NCI-H748 (cell line): ENCODE results near the gene CAGE1.
A peak's percentile ranks its signal among the peaks of the same experiment; 100 is the strongest.

Source experiments
- DNase-seq: peaks from one replicate; lab custom pipeline; 2025; ENCODE audit not compliant: unreplicated experiment; lab: John Stamatoyannopoulos, UW

Gene CAGE1

DNA sequence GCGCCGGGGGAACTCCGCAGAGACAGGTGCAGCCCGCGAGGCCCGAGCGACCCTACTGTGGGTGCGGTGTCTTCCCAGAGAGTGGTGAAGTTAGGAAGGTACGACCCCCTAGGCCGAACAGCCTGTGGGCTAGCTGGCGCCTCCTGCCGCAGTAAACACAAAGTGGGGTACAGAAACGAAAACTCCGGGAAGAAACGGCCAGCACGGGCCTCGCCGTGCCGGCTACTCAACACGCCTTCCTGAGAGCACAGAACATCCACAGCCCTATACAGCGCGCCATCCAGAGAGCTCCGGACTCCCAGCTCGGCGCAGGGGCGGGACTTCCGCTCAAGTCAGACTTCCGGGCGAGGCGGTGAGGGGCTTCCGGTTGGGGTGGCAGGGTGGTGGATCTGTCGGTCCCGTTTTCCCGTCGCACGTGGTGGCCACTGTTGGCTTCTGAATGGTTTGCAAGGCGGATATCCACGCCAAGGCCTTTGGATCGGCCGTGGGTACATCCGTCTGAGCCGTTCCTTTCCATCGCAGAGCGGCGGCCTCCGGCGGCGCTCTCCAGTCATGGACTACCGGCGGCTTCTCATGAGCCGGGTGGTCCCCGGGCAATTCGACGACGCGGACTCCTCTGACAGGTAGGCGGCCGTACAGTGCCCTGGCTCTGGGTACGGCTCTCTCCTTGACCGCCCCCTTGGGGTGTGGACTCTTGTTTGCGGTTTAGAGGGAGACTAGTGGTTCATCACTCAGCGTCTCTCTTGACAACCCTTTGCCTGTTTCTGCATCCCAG is at the start of gene CAGE1, which contains the start of gene RIOK1:
Gene CAGE1, minus strand, starts transcription at position 292 of the 775 bp plus-strand sequence. CDS start 2,569 bp downstream, outside the sequence.
Gene RIOK1, plus strand, starts transcription at position 358 of the 775 bp plus-strand sequence. Its CDS starts 195 bp downstream, at position 553.
- peak; percentile 96 for DNase-seq

DNA sequence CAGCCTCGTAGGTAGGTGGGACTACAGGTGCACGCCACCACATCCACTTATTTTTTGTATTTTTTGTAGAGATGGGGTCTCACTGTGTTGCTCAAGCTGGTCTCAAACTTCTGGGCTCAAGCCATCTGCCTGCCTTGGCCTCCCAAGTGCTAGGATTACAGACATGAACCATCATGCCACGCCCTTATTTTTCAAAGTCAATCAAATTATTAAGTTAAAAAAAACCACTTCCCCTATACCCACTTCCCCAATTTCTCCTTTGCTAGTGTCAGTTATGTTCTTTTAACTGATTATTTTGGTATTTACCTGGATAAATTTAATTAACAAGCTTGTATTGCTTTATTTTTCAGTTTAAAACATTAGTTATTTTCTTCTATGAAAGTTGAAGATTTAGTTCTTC is 49.7 kb upstream of the CAGE1 start:
- no peak for DNase-seq

DNA sequence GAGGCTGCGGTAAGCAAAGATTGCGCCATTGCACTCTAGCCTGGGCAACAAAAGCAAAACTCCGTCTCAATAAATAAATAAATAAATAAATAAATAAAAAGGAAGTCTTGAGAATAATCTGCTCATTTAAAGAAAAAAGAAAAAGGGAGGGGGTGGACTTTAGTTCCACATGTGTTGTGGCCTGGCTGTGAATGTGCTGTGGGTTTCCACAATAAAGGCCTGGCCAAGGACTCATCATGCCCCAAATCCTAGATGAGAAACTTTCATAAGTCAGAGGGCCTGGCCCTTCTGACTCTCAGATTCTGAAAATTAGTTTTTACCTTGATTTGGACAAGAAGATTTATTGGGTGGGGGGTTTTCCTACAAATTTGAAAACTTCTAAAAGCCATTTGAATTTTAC is 48.5 kb upstream of the CAGE1 start:
- DNase-seq, result no peak

DNA sequence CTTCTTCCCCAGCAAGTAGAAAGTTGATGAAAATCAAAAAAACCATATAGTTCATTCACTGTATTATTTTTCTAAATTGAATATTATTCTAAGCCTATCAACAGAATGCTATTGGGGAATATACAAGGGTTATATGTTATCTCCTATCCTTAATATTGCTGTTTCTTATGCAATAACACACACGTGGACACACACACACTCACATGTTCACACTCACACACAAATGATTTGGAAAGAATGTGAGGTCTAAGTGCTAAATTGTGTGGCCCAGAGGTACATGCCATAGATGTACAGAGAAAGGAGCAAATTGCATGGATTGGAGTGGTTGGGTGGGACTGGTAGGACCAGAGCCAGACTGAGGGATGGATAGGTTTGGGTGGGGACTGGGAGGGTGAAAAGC is 45.1 kb upstream of the CAGE1 start:
- DNase-seq, result no peak

DNA sequence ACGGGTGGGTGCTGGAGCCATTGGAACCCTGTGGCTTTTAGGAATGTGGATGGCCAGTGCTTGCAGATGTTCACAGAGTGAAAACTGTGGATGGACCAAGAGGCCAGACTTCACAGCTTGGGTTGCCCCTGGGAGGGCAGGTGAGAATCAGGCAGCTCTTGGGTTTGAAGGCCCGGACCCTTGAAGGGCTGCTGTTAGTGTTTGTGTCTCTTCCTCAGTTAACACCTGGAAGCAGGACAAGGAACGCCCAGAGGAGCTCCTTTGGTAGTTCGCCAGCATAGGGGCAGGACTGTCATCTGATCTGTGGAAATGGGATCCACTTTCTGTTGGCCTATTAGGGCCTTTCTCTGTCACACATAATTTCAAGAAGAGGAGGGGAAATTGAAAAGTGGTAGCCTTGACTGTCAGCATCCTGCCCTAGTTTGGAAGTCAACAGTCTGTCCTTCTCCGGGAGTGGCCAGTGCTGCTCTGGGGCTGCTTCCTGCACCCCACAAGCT is 43.6 kb upstream of the CAGE1 start:
- DNase-seq, result peak; percentile 29

DNA sequence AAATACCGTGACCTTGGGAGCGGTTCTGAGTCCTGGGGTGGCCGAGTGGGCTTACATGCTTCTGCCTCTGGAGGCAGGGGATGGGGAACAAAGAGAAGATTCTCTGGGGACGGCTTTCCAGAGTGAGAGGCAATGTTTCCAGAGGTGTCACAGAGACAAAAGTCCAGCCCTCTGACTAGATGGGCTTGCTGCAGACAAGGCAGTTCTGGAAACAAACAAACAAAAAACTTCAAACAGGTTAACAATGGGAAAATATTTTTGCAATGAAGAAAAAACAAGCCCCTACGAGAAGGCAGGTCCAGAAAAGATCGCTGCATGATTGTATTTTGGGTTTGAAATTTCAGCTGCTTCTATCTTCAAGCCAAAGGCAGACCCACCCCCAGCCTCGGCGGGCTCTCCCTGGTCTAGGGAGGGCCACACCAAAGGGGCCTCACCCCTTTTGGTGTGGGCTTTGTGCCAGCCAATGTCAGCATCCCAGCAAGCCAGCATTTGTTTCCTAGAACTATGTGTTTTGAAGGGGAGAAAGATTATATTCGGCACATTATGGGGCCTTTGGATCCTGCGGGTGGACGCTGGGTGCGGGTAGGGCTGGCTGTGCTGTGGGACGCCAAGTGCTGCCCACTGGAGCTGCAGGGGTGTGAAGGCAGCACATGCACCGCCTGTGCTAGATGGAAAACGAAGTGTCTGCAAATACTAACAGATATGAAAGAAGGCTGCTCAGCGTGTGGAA is 43.0 kb upstream of the CAGE1 start:
- DNase-seq, result no peak

DNA sequence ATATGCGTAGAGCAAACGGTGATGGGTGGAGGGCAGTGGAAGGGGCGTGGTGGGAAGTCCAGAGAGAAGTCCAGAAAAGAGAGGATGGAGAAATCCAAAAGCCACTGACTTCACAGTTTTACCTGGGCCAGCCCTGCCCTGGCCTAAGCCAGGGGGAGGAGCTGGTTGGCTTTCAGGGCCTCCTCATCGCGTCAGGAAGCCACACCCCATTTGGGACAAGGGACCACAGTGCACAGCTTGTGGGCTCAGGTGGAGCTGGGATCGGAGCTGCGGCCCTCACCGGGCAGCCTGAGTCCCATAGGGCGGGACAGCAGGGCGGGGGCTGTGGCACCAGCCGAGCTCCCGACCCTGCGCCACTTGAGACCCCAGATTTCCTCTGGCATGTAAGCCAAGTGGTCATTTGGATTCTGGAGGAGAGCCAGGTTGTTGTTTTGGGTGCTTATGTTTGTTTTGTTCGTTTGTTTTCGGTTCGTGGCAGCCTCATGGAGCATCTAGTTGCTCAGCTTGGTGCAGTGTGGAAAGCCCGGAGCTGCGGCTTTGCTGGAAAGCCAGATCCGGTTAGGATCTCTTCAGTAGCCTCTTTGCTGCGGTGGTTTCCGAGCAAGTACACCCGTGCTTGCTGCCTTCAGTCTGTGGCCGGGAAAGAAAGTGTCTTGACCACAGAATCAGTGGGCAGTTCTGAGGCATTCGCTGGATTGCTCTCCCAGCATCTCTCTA is 42.3 kb upstream of the CAGE1 start:
- no peak for DNase-seq

DNA sequence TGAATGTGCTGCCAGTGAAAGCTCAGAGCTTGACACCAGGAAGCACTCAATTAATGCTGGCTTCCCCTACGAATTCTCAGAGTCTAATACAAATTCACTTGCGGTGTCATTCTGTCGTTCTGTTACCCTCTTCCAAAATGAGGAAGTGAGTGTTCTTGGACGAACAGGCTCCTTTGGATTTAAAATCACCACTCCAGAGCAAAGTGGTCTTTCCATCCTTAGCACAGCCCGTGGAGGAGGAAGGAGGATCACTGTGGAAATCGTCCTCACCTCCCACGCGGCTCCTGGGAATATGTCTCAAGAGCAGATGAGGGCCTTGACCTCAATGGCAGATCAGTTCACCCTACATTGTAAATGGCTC is 41.8 kb upstream of the CAGE1 start:
- no peak for DNase-seq

DNA sequence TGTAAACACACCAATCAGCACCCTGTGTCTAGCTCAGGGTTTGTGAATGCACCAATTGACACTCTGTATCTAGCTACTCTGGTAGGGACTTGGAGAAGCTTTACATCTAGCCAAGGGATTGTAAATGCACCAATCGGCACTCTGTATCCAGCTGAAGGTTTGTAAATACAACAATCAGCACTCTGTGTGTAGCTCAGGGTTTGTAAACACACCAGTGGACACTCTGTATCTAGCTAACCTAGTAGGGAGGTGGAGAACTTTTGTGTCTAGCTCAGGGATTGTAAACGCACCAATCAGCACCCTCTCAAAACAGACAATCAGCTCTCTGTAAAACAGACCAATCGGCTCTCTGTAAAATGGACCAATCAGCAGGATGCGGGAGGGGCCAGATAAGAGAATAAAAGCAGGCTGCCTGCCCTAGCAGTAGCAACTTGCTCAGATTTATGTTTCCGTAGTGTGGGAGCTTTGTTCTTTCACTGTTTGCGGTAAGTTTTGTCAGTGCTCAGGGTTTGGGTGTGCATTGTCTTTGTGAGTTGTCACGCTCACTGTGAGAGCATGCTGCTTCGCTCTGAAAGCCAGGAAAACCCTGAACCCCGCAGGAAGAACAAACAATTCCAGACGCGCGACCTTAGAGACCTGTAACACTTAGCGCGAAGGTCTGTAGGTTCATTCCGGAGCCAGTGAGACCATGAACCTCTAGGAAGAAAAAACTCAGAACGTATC is 37.1 kb upstream of the CAGE1 start:
- DNase-seq, result no peak

DNA sequence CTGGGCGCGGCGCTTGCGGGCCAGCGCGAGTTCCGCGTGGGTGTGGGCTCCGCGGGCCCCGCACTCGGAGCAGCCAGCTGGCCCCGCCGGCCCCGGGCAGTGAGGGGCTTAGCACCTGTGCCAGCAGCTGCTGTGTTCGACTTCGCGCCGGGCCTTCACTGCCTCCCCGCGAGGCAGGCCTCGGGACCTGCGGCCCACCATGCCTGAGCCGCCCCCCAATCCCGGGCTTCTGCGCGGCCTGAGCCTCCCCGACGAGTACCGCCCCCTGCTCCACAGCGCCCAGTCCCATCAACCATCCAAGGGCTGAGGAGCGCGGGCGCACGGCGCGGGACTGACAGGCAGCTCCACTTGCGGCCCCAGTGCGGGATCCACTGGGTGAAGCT is 36.3 kb upstream of the CAGE1 start:
- no peak for DNase-seq

DNA sequence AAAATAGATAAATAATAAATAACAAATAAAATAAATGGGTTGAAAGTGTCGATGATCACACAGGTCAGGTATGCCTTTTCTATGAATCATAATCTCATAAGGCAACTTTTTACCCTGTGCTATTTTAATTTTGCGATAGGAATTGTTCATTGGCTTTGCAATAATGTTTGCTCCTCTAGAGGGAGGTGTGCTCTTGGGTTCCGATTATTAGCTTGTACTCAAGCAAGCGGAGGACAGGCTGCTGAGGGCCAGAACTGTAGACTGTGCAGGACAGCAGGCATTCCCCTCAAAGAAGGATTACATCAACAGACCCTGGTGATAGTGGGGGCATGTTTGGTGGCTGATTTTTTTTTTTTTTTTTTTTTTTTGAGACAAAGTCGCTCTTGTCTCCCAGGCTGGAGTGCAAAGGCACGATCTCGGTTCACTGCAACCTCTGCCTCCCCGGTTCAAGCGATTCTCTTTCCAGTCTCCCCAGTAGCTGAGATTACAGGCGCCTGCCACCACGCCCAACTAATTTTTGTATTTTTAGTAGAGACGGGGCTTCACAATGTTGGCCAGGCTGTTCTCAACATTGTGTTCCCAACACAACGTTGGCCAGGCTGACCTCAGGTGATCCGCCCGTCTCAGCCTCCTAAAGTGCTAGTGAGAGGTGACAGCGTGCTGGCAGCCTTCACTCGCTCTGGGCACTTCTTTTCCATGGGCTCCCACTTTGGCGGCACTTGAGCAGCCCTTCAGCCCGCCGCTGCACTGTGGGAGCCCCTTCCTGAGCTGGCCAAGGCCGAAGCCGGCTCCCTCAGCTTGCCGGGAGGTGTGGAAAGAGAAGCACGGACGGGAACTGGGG is 35.6 kb upstream of the CAGE1 start:
- peak; percentile 70 for DNase-seq

DNA sequence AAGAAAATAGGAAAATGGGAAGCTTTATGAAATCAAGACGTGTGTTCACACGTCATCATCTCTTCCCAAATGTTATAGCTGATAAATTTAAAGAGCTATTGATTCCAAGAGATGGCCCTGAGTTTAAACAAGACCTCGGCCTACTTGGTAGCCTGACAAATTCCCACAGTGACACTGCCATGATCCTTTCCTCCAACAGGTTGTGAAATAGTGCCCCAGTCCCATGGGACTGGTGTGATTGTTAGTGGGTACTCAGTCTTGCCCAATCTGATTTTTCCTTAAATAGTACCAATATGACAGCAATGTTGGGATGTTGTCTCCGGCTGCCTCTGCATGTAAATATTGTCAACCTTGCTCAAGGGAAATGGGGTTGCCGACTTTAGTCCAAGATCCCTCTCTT is 34.5 kb upstream of the CAGE1 start:
- DNase-seq, result no peak

DNA sequence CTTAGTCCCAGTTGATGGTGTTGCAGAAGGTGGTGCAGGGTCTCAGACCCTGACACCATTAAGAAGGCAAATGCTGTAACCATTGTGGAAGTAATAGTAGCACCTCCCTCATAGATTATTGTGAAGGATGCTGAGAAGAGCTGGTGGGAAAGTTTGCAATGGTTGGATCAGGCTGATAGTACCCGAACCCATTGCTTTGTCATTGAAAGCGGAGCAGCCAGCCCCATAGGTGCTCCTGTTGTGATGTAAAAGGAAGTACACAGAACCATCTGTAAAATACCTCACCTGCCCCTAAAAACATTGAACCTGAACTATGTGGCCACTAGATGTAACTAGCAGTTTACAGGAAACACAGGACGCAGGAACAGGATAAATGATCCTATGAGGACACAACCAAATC is 31.5 kb upstream of the CAGE1 start:
- DNase-seq, result no peak

DNA sequence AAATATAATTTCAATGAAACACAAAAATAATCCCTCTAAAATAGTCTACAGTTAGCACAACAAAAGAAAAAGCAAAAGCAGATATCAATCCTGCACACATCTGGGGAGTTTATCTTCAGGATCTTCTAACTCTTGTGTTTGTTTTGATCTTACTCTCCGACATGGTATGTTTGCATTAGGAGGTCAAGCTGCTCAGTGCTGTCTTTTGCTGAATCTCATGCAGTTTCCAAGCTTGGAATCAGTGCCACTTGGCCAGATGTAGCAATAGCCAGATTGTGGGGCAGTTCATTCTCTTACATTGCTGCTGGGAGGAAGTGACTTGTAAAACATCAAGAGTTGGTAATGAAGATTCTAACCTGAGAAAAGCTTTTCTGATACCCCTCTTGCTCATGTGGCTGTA is 29.5 kb upstream of the CAGE1 start:
- DNase-seq, result no peak

DNA sequence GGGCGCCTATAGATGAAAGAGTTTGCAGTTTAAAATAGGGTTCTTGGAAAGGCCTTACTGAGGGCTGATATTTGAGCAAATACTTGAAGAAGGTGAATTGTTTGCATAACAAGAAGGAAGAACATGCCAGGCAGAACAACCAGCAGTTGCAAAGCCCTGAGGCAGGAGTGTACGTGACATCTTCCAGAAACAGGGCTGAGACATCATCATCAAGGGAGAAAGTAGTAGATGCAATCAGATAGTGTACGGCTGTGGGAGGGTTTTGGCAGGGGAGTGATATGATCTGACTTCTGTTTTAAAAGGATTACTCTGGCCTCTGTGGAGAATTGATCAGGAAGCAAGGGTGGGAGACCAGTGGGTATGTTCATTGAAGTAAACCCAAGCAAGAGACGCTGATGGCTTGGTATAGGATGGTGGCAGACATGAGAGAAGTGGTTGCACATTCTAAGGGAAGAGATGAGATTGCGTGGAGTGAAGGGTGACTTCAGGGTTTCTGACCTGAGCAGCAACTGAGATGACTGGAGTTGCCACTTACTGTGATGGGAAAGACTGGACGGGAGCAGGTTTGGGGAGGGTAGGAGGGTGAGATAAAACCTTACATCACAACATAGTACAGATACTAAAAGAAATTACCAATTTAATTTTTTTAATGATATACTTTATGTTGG is 28.8 kb upstream of the CAGE1 start:
- DNase-seq, result no peak

DNA sequence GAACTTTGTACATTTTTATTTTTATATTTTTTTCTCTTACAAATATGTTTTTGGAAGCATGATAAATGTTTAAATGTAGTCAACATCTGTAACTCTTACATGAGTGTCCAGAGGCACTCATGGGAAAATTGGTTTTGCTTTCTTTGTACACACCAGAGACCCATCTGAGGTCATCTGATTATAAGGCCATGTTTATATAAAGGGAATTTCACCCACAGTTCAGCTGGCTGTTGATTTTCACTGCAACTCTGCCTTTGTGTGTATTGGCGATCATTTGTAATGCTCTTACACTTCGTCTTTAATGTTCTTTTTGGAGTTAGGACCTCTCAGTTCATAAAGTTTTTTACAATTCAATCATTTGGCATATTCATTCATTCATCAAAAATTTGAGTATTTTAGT is 28.1 kb upstream of the CAGE1 start:
- no peak for DNase-seq

DNA sequence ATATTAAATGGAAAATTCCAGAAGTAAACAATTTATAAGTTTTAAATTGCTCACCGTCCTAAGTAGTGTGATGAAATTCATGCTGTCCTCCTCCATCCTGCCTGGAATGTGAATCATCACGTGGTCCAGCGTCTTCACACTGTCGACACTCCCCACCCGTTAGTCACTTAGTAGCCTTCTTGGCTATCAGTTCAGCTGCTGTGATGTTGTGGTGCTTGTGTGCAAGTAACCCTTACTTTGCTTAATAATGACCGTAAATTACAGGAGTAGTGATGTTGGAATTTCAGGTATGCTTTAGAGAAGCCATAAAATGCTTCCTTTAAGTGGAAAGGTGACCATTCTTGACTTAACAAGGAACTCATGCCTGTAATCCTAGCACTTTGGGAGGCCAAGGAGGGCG is 25.3 kb upstream of the CAGE1 start:
- no peak for DNase-seq

DNA sequence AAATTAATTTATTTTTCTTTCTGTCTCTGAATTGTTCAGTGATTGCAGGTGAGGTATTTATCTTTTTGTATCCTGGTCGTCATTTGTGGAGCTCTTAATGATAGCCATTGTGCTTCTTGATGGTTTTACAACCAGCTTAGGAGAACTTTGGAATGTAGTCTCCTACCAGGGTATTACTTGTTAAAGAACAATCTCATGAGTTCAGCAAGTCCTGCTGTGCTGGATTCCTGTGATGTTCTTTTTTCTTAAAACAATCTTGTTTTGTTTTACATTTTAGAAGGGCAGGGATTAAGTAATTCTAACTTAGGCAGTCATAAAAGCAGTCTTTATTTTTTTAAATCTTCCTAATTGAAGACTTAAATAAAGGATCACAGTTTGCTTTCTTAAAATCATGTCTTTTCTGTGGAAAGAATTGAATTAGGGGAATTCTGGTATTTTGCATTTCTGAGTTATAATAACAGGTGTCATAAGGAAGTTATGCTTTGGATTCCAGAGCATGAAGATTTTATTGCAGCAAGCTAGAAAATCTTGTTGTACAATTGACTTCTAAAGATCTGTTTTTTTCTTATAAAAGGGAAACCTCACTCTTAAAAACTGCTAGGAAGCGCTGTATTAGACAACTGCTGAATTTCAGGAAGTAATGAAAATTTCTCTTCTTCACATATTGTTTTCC is 23.7 kb upstream of the CAGE1 start:
- no peak for DNase-seq

DNA sequence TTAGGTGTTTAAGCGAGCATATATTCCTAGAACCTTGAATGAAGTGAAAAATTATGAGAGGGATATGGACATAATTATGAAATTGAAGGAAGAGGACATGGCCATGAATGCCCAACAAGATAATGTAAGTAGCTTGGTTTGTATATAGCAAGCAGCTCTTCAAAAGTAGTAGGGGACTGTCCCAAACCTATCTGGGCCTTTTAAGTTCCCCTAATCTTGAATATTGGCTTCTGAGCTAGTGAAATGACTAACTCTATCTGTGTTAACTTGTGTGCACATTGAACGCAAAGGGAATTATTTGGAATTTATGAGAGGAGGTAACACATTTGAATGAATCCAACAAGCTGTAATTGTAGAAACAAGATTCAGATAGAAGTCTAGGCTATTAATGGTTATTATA is 21.8 kb upstream of the CAGE1 start:
- DNase-seq, result no peak
